SK-N-DZ (cell line): ENCODE data around the gene CYP1B1.
"Not testable (repeated sequence)": the region's sequence is repeated elsewhere in the genome, so short reads cannot be mapped to it uniquely, and the experiment has no call there.

Source experiments
- DNase-seq: peaks from one replicate; pipeline ENCODE4 v3.0.0-alpha.2; 2015; ENCODE audit warnings: low spot score

The CYP1B1 gene

GRCh38 chr2:38099099-38100028, 23.4 kb upstream of the CYP1B1 start:
- no peak for DNase-seq

GRCh38 chr2:38098421-38099098, 22.6 kb upstream of the CYP1B1 start:
- no peak for DNase-seq

- no peak for DNase-seq
Measured at GRCh38 chr2:38097988-38098385, 22.0 kb upstream of the CYP1B1 start.

GRCh38 chr2:38097258-38097987, 21.5 kb upstream of the CYP1B1 start:
- no peak for DNase-seq

GRCh38 chr2:38095996-38096861, 20.3 kb upstream of the CYP1B1 start:
- DNase-seq = peak; percentile 44

GRCh38 chr2:38095079-38095995, 19.4 kb upstream of the CYP1B1 start:
- no peak for DNase-seq

GRCh38 chr2:38093527-38094165, 17.7 kb upstream of the CYP1B1 start:
- no peak for DNase-seq

- DNase-seq = no peak
Measured at GRCh38 chr2:38092196-38092902, 16.4 kb upstream of the CYP1B1 start.

- DNase-seq = no peak
Measured at GRCh38 chr2:38091760-38092159, 15.8 kb upstream of the CYP1B1 start.

- DNase-seq = no peak
Measured at GRCh38 chr2:38090928-38091327, 15.0 kb upstream of the CYP1B1 start.

GRCh38 chr2:38090212-38090611, 14.3 kb upstream of the CYP1B1 start:
- DNase-seq = not testable (repeated sequence)

- not testable (repeated sequence) for DNase-seq
Measured at GRCh38 chr2:38085998-38086698, 10.2 kb upstream of the CYP1B1 start.

- DNase-seq = not testable (repeated sequence)
Measured at GRCh38 chr2:38084556-38084955, 8.6 kb upstream of the CYP1B1 start.

- not testable (repeated sequence) for DNase-seq
Measured at GRCh38 chr2:38082727-38083126, 6.8 kb upstream of the CYP1B1 start.

GRCh38 chr2:38080346-38080745, 4.4 kb upstream of the CYP1B1 start:
- DNase-seq = no peak

GRCh38 chr2:38079116-38080052, 3.4 kb upstream of the CYP1B1 start:
- DNase-seq = no peak

- DNase-seq = no peak
Measured at GRCh38 chr2:38077431-38077769, 1.4 kb upstream of the CYP1B1 start.
